Stomach (tissue), 9 donors: ENCODE results near the gene PLEKHM1. TPM values are rescaled to one million over a fixed set of nuclear protein-coding genes. Genes with fewer than 3 reads are reported as not detected.

Experiments
- DNase-seq, 2 donors: peaks; one replicate each; pipeline versions ENCODE4 v3.0.0 to v3.0.0-alpha.2; 2013 to 2019
- H3K27ac ChIP-seq, 5 donors: fragments of 200-600 bp in 4 of 5; sonication (generic) in 4 of 5; one replicate each; pipeline ENCODE4 v1.5.1; 2013 to 2019; ENCODE audit warnings: mild to moderate bottlenecking in 1 of 5, moderate library complexity in 1 of 5
- H3K27me3 ChIP-seq, 3 donors: fragments of 200-600 bp; sonication (generic); one replicate each; pipeline ENCODE4 v1.5.1; 2017 to 2019; ENCODE audit warnings: mixed run types in 1 of 3
- H3K36me3 ChIP-seq, 4 donors: fragments of 200-600 bp; sonication (generic); 1 replicate in 3 of 4; 2 replicates in 1 of 4; pipeline ENCODE4 v1.5.1; 2016 to 2019
- H3K4me1 ChIP-seq, 4 donors: fragments of 200-600 bp; sonication (generic); one replicate each; pipeline ENCODE4 v1.5.1; 2016 to 2019
- H3K4me3 ChIP-seq, 4 donors: fragments of 200-600 bp; sonication (generic) in 3 of 4; one replicate each; pipeline ENCODE4 v1.5.1; 2016 to 2019; ENCODE audit warnings: mild to moderate bottlenecking in 1 of 4
- H3K9me3 ChIP-seq, 4 donors: fragments of 200-600 bp; sonication (generic); one replicate each; pipeline ENCODE4 v1.5.1; 2016 to 2019
- EP300 ChIP-seq: sonication (generic); formaldehyde crosslinking; IDR thresholded peaks from one replicate; pipeline ENCODE4 v1.6.1; 2017; ENCODE audit warnings: antibody characterized with exemption
- POLR2A ChIP-seq, 4 donors: fragments of 450-650 bp; IDR thresholded peaks; one replicate each; pipeline ENCODE4 v1.6.1; 2016; ENCODE audit warnings: antibody characterized with exemption in 4 of 4, control low read depth in 2 of 4, mild to moderate bottlenecking in 1 of 4, moderate library complexity in 1 of 4
- POLR2AphosphoS5 ChIP-seq, 3 donors: sonication (generic); formaldehyde crosslinking; IDR thresholded peaks; one replicate each; pipeline ENCODE4 v1.6.1; 2016; ENCODE audit warnings: antibody characterized with exemption in 3 of 3
- WGBS, 5 donors: extraction: QIAGEN DNeasy Blood & Tissue Kit in 3 of 5; methylation state at CpG; one replicate each; pipeline versions ENCODE4 v1.1.5 to v1.1.7; 2013 to 2018; 5-methylcytosine and 5-hydroxymethylcytosine counted together
- intact Hi-C: fragments of 100-400 bp; cut with DNase I; formaldehyde crosslinking; loops from one replicate; pipeline ENCODE4 v1.15.1; 2023; ENCODE audit warnings: low total_unique reads
- polyA plus RNA-seq, 3 donors: library from polyadenylated mRNA; stranded (reverse); fragments of 200-250 nt; gene quantifications; one replicate each; pipeline ENCODE4 v1.2.3, GENCODE V29; 2013
- total RNA-seq, 5 donors: library from RNA; depleted of rRNA; stranded (reverse); fragments of >200 nt; gene quantifications; one replicate each; pipeline versions ENCODE4 v1.1.0 to v1.2.3, GENCODE V29; 2014 to 2016
- TF ChIP-seq, protein P1 (sequence below), 7 experiments: fragments of 450-650 bp in 4 of 7; fragments of 200-600 bp in 3 of 7; sonication (generic) in 3 of 7; IDR thresholded peaks; one replicate each; pipeline ENCODE4 v1.5.1; 2016 to 2019; ENCODE audit warnings: antibody characterized with exemption in 7 of 7, control low read depth in 2 of 7, mild to moderate bottlenecking in 1 of 7
- donor health status: healthy with polysubstance abuse.
- donor health status: Bipolar disorder and iron deficiency.
- donor health status: healthy.

The PLEKHM1 gene
- total and polyA plus RNA-seq, 8 donors: 10.4 to 63.0 (median 22.7) TPM

DNA sequence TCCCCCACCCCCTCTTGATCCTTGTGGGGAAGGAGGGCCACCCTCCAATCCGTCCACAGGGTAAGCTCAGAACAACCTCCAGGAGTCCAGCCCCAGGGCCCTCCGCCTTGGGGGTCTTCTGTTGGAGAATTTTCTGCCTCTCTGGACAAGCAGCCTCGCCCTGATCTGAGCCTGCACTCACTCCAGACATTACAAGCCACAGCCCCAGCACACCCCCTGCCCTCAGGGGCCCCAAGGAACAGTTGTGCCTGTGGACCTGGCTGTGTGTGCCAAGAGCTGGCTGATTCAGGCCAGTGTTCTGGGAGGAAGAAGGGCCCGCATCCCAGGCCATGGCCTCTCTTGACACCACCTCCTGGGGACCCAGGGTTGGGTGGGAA lies 57.4 kb downstream of the PLEKHM1 start:
- H3K36me3 ChIP-seq: peaks cover 16 to 36% (median 29%) of the 10 kb centered on the region in 4 donors
- H3K4me1 ChIP-seq: peaks cover 48 to 53% (median 52%) of the 10 kb centered on the region in 4 donors
- TF ChIP-seq POLR2A (IDR thresholded peaks at IDR 0.05) (no peak), EP300 (no peak), POLR2AphosphoS5 (IDR thresholded peaks at IDR 0.05) (no peak)
- TF ChIP-seq, protein P1, sequence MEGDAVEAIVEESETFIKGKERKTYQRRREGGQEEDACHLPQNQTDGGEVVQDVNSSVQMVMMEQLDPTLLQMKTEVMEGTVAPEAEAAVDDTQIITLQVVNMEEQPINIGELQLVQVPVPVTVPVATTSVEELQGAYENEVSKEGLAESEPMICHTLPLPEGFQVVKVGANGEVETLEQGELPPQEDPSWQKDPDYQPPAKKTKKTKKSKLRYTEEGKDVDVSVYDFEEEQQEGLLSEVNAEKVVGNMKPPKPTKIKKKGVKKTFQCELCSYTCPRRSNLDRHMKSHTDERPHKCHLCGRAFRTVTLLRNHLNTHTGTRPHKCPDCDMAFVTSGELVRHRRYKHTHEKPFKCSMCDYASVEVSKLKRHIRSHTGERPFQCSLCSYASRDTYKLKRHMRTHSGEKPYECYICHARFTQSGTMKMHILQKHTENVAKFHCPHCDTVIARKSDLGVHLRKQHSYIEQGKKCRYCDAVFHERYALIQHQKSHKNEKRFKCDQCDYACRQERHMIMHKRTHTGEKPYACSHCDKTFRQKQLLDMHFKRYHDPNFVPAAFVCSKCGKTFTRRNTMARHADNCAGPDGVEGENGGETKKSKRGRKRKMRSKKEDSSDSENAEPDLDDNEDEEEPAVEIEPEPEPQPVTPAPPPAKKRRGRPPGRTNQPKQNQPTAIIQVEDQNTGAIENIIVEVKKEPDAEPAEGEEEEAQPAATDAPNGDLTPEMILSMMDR (IDR thresholded peaks at IDR 0.05): no peak
- peak overlapping the region in 2 of 4 donors; percentile 47 to 56 for H3K4me3 ChIP-seq
- H3K27me3 ChIP-seq: peaks cover 0 to 53% (median 21%) of the 10 kb centered on the region in 3 donors
- WGBS, 5 donors: 13 to 74% (median 62%) methylated on average over 1 to 4 of the region's 4 CpGs
- intact Hi-C loops: no loop called here
- H3K9me3 ChIP-seq: no peaks in the 10 kb centered on the region
- DNase-seq: no peak
- H3K27ac ChIP-seq: peak overlapping the region in 4 of 5 donors; percentile 42 to 79 (median 74)

DNA sequence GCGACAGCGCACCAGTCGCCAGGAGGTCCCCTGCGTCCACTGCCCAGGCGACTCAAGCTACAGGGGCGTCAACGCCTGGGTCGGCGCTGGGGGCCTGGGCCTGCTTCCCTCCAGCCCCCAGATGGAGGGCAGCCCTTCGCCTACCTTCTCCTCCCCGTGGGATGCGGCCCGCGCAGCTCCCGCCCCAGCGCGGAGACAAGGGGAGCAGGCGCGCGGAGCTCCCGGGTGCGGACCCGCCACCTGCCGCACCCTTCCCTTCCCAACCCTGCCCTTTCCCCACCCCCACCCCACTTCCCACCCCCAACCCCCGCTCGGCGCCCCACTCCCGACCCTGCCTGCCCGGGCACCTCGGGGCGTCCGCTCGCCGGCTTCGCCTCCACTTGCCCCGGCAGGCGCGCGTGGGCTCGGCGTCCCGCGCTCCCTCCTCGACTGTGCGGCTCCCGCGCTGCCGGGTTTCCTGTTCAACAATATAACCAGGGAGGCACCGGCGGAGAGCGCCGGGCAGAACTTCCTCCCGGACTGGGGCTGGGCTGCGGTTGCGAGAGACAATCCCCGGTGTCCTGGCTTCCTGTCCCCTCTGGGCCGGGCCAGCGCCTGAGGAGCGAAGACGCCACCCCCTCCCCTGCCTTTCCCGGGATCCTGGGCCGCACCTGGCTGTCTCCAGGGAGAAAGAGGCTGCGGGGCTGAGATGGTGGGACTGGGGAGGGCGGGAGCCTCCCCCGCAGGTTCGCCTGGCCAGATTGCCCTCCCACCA lies 57.9 kb downstream of the PLEKHM1 start, which contains the start of gene ARHGAP27:
Gene ARHGAP27 (minus strand): TSS at position 466 of the 754 bp plus-strand sequence. CDS start 2,591 bp downstream, outside the sequence.
- WGBS, 5 donors: 3 to 5% (median 3%) methylated on average over 28 to 65 of the region's 66 CpGs

DNA sequence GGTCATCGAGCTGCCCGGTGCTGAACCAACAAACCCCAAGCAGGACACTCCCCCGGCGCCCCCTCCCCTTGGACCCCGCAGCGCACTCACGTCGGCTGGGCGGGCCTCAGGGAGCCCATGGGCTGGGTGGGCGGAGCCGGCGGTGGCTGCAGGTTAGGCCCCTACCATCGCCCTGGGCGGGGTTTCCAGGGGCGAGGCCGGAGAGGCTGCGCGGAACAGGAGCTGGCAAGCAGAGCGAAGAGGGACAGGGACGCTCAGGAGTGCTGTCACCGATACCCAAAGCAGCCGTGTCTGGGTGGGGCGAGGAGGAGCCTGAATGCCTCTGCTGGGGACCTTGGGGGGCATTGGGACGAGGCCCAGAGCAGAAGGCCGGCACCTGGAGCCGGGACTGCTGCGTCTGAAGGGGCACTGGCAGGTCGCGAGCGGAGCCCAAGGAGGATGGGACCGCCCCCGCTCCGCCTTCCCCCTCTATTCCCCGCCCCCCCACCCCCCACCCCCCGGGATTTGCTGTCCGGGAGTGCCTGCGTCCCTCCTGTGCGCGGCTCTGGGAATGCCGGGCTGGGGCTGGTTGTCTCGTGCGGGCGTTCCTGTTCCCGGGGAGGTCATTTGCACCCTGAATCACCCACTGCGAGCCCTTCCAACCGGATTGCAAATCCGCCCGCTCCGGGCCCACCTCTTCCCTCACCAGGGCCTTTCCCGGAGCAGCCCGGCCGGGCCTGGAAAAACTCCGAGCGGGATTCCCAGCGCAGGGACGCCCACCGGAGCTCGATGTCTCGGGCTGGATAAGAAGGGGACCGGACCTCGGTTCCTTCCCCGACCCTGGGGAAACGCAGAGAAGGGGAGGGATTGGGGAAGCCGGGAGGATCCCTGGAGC lies 58.8 kb downstream of the PLEKHM1 start:
- H3K4me1 ChIP-seq: peaks cover 52 to 62% (median 57%) of the 10 kb centered on the region in 4 donors
- TF ChIP-seq EP300 (no peak), POLR2AphosphoS5 (IDR thresholded peaks at IDR 0.05) (peak in 1 of 3 donors; percentile 38), POLR2A (IDR thresholded peaks at IDR 0.05) (no peak)
- TF ChIP-seq, protein P1 (IDR thresholded peaks at IDR 0.05): no peak
- H3K4me3 ChIP-seq: peak overlapping the region; percentile 47 to 56 (median 54)
- no peaks in the 10 kb centered on the region for H3K9me3 ChIP-seq
- H3K36me3 ChIP-seq: peaks cover 4 to 23% (median 15%) of the 10 kb centered on the region in 4 donors
- peak overlapping the region; percentile 37 to 79 (median 68) for H3K27ac ChIP-seq
- intact Hi-C loops: no loop called here
- 0 to 1% (median 0%) methylated on average over 25 to 64 of the region's 64 CpGs for WGBS, 5 donors
- H3K27me3 ChIP-seq: peaks cover 0 to 66% (median 21%) of the 10 kb centered on the region in 3 donors
- peak; percentile 85 to 95 for DNase-seq

More for the DNA sequence above, 57.9 kb downstream of the PLEKHM1 start, which contains the start of gene ARHGAP27:
- no peak for TF ChIP-seq POLR2A (IDR thresholded peaks at IDR 0.05)
- peak in 1 of 3 donors; percentile 17 for TF ChIP-seq POLR2AphosphoS5 (IDR thresholded peaks at IDR 0.05)
- intact Hi-C loops: no loop called here
- DNase-seq: peak; percentile 54 to 72
- Histone ChIP-seq H3K4me1 (peaks cover 52 to 59% (median 56%) of the 10 kb centered on the region in 4 donors), H3K9me3 (no peaks in the 10 kb centered on the region), H3K36me3 (peaks cover 11 to 31% (median 23%) of the 10 kb centered on the region in 4 donors), H3K4me3 (peak within 1 kb of the TSS; percentile 47 to 56 (median 54)), H3K27ac (peak within 1 kb of the TSS; percentile 37 to 79 (median 68)), H3K27me3 (peaks cover 0 to 58% (median 21%) of the 10 kb centered on the region in 3 donors)

DNA sequence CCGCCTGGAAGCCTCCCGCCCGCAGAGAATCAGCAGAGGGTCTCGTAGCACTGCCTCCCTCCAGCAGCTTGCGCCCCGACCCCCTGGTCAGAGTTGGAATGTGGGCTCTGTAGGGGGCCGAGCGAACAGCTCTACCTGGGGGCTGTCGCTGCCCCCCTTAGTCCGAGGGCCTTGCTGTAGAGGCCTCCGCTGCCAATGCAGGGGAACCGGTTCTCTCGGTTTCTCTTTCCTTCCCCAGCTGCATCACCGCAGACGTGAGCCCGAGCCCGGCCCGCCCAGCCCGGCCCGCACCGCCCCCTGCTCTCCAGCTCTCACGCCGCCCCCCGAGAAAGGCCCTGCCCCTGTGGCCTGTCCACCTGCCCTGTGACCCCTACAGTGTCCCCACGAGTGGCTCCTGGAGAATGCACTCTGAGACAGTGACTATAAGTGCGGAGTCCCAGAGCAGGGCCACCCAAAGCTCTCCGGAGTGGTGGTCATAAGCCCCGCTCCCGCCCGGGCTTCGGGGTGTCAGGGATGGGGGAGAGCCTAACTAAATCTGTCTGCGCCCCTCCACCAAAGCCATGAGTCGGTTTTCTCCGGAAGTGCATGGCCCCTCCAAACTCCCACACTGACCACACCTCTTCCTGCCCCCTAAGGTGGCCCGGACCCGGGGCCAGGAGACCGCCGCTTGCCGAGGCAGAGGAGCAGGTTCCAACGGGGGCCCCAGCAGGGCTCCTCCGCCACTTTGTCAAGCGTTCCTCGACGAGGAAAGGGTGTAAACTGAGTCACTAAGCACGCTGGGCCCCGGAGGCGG lies 59.6 kb downstream of the PLEKHM1 start:
- intact Hi-C loops: no loop called here
- WGBS, 5 donors: 5 to 11% (median 5%) methylated on average over 16 to 47 of the region's 47 CpGs

More for the DNA sequence above, 59.6 kb downstream of the PLEKHM1 start:
- Histone ChIP-seq H3K4me1 (peaks cover 53 to 65% (median 58%) of the 10 kb centered on the region in 4 donors), H3K27ac (peak overlapping the region in 4 of 5 donors; percentile 42 to 79 (median 74)), H3K27me3 (peaks cover 0 to 66% (median 21%) of the 10 kb centered on the region in 3 donors), H3K9me3 (no peaks in the 10 kb centered on the region), H3K36me3 (peaks cover 0 to 14% (median 7%) of the 10 kb centered on the region in 4 donors), H3K4me3 (peak overlapping the region; percentile 47 to 56 (median 54))
- peak; percentile 84 to 96 for DNase-seq
- TF ChIP-seq POLR2A (IDR thresholded peaks at IDR 0.05) (no peak), POLR2AphosphoS5 (IDR thresholded peaks at IDR 0.05) (peak in 2 of 3 donors; percentile 17 to 20), EP300 (no peak)
- TF ChIP-seq, protein P1 (IDR thresholded peaks at IDR 0.05): no peak
